HepG2 (cell line): ENCODE results near the gene TEX22. TPM values are rescaled to one million over a fixed set of nuclear protein-coding genes. Genes with fewer than 3 reads are reported as not detected.

ENCODE experiments used
- ATRX ChIP-seq: sonication (generic); formaldehyde crosslinking; IDR thresholded peaks from 2 replicates; pipeline ENCODE4 v1.4.0; 2020; ENCODE audit warnings: missing genetic modification reagents, borderline replicate concordance
- BRD4 ChIP-seq: sonication (generic); formaldehyde crosslinking; IDR thresholded peaks from 2 replicates; pipeline ENCODE4 v1.4.0; 2020; ENCODE audit warnings: missing genetic modification reagents
- CBFB ChIP-seq: sonication (generic); formaldehyde crosslinking; IDR thresholded peaks from 2 replicates; pipeline ENCODE4 v1.4.0; 2020; ENCODE audit warnings: missing genetic modification reagents
- CEBPG ChIP-seq: IDR thresholded peaks from 2 replicates; pipeline ENCODE4 v1.6.1; 2016
- HMG20A ChIP-seq: IDR thresholded peaks from 2 replicates; pipeline ENCODE4 v1.6.1; 2016; ENCODE audit warnings: borderline replicate concordance
- SOX13 ChIP-seq, 3 experiments: fragments of 450-650 bp in 1 of 3; sonication (generic) in 1 of 3; formaldehyde crosslinking in 1 of 3; IDR thresholded peaks in 2 of 3; conservative IDR thresholded peaks in 1 of 3; 2 replicates each; pipeline versions ENCODE4 v1.5.0 to v1.6.1; 2016 to 2020; ENCODE audit warnings: antibody characterized with exemption in 1 of 3, mild to moderate bottlenecking in 1 of 3, missing compliant biosample characterization in 1 of 3, missing genetic modification reagents in 1 of 3, moderate library complexity in 1 of 3
- TBP ChIP-seq: sonication (generic); formaldehyde crosslinking; IDR thresholded peaks from 2 replicates; pipeline ENCODE4 v1.5.0; 2020; ENCODE audit warnings: missing genetic modification reagents
- ZNF605 ChIP-seq: sonication (generic); formaldehyde crosslinking; IDR thresholded peaks from 2 replicates; pipeline ENCODE4 v1.8.0; 2022; ENCODE audit warnings: mild to moderate bottlenecking, missing genetic modification reagents
- ZNF724P ChIP-seq: sonication (generic); formaldehyde crosslinking; IDR thresholded peaks from 2 replicates; pipeline ENCODE4 v1.8.0; 2022; ENCODE audit warnings: missing genetic modification reagents, borderline replicate concordance
- ZNF883 ChIP-seq: sonication (generic); formaldehyde crosslinking; IDR thresholded peaks from 2 replicates; pipeline ENCODE4 v1.5.1; 2020; ENCODE audit warnings: mild to moderate bottlenecking, missing genetic modification reagents; ENCODE audit errors: not compliant biosample characterization
- polyA plus RNA-seq, 8 experiments: library from polyadenylated mRNA; depleted of rRNA in 3 of 8; stranded (reverse) in 7 of 8; unstranded in 1 of 8; fragments of >200 nt; fragmentation: Illumina TruSeq in 4 of 8; extraction: Trizol in 4 of 8; gene quantifications; 2 replicates each; pipeline versions ENCODE4 v1.2.1 to v1.2.3, GENCODE V29; 2011 to 2016; ENCODE audit warnings: low read depth in 4 of 8, missing spikeins in 1 of 8, mixed read lengths in 1 of 8; ENCODE audit not compliant: insufficient read depth in 1 of 8
- total RNA-seq, 5 experiments: library from RNA; depleted of rRNA; stranded (reverse); fragments of >200 nt; fragmentation: Illumina TruSeq; extraction: Trizol; gene quantifications; 2 replicates each; pipeline ENCODE4 v1.2.3, GENCODE V29; 2016; ENCODE audit warnings: low read depth in 1 of 5
- TF ChIP-seq, protein P1 (sequence below): sonication (generic); formaldehyde crosslinking; IDR thresholded peaks from 2 replicates; pipeline ENCODE4 v1.5.0; 2020; ENCODE audit warnings: mild to moderate bottlenecking, missing genetic modification reagents, borderline replicate concordance
- TF ChIP-seq, protein P2 (sequence below): sonication (generic); formaldehyde crosslinking; IDR thresholded peaks from 2 replicates; pipeline ENCODE4 v1.4.0; 2020; ENCODE audit warnings: mild to moderate bottlenecking, missing genetic modification reagents

TEX22 gene
- total and polyA plus RNA-seq, 2 of the 13 experiments (the other 11 are each of a cell fraction or from before 2014, with no cell fraction given) = 0.07 to 0.27 TPM

DNA sequence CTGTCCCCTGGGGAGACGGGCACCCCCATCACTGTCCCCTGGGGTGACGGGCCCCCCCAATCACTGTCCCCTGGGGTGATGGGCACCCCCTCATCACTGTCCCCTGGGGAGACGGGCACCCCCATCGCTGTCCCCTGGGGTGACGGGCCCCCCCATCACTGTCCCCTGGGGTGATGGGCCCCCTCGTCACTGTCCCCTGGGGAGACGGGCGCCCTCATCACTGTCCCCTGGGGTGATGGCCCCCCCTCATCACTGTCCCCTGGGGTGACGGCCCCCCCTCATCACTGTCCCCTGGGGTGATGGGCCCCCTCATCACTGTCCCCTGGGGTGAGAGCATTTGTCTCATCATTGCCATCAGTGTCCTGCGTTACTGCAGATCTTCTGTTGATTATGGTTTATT, 45.2 kb upstream of the TEX22 start (continued):
- TF ChIP-seq, protein P1, sequence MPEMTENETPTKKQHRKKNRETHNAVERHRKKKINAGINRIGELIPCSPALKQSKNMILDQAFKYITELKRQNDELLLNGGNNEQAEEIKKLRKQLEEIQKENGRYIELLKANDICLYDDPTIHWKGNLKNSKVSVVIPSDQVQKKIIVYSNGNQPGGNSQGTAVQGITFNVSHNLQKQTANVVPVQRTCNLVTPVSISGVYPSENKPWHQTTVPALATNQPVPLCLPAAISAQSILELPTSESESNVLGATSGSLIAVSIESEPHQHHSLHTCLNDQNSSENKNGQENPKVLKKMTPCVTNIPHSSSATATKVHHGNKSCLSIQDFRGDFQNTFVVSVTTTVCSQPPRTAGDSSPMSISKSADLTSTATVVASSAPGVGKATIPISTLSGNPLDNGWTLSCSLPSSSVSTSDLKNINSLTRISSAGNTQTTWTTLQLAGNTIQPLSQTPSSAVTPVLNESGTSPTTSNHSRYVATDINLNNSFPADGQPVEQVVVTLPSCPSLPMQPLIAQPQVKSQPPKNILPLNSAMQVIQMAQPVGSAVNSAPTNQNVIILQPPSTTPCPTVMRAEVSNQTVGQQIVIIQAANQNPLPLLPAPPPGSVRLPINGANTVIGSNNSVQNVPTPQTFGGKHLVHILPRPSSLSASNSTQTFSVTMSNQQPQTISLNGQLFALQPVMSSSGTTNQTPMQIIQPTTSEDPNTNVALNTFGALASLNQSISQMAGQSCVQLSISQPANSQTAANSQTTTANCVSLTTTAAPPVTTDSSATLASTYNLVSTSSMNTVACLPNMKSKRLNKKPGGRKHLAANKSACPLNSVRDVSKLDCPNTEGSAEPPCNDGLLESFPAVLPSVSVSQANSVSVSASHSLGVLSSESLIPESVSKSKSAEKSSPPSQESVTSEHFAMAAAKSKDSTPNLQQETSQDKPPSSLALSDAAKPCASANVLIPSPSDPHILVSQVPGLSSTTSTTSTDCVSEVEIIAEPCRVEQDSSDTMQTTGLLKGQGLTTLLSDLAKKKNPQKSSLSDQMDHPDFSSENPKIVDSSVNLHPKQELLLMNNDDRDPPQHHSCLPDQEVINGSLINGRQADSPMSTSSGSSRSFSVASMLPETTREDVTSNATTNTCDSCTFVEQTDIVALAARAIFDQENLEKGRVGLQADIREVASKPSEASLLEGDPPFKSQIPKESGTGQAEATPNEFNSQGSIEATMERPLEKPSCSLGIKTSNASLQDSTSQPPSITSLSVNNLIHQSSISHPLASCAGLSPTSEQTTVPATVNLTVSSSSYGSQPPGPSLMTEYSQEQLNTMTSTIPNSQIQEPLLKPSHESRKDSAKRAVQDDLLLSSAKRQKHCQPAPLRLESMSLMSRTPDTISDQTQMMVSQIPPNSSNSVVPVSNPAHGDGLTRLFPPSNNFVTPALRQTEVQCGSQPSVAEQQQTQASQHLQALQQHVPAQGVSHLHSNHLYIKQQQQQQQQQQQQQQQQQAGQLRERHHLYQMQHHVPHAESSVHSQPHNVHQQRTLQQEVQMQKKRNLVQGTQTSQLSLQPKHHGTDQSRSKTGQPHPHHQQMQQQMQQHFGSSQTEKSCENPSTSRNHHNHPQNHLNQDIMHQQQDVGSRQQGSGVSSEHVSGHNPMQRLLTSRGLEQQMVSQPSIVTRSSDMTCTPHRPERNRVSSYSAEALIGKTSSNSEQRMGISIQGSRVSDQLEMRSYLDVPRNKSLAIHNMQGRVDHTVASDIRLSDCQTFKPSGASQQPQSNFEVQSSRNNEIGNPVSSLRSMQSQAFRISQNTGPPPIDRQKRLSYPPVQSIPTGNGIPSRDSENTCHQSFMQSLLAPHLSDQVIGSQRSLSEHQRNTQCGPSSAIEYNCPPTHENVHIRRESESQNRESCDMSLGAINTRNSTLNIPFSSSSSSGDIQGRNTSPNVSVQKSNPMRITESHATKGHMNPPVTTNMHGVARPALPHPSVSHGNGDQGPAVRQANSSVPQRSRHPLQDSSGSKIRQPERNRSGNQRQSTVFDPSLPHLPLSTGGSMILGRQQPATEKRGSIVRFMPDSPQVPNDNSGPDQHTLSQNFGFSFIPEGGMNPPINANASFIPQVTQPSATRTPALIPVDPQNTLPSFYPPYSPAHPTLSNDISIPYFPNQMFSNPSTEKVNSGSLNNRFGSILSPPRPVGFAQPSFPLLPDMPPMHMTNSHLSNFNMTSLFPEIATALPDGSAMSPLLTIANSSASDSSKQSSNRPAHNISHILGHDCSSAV (CRISPR knock-in tag) = no peak
- TF ChIP-seq SOX13 (IDR thresholded peaks at IDR 0.05) (no peak), SOX13 (CRISPR knock-in tag; conservative IDR thresholded peaks at IDR 0.05 in 1 of 2, IDR thresholded peaks at IDR 0.05 in 1 of 2) (no peak), ZNF605 (CRISPR knock-in tag) (no peak), CBFB (CRISPR knock-in tag) (no peak), ZNF883 (CRISPR knock-in tag) (no peak), BRD4 (CRISPR knock-in tag) (no peak), HMG20A (CRISPR knock-in tag) (no peak), ATRX (no peak), TBP (CRISPR knock-in tag) (no peak), ZNF724P (CRISPR knock-in tag) (no peak), CEBPG (no peak)
- TF ChIP-seq, protein P2, sequence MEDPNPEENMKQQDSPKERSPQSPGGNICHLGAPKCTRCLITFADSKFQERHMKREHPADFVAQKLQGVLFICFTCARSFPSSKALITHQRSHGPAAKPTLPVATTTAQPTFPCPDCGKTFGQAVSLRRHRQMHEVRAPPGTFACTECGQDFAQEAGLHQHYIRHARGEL = no peak
